Activated CD4-positive, alpha-beta memory T cell treated with anti-CD3 and anti-CD28 coated beads, Interleukin-2, amount 10 ng/mL, durations not matched to agents 7 days and 5 days (primary cell): ENCODE measurements around the gene GFM2. TPM values are rescaled to one million over a fixed set of nuclear protein-coding genes. Genes with fewer than 3 reads are reported as not detected.
"Not testable (repeated sequence)": the region's sequence is repeated elsewhere in the genome, so short reads cannot be mapped to it uniquely, and the experiment has no call there.

Experiments
- CTCF ChIA-PET: fragments of 350-600 bp; sonication (Branson Sonifier 250); formaldehyde crosslinking; loops from one replicate; lab custom pipeline; 2021; ENCODE audit warnings: antibody characterized with exemption, inconsistent platforms; lab: Charles Lee
- POLR2A ChIA-PET: fragments of 350-600 bp; sonication (Branson Sonifier 250); formaldehyde crosslinking; loops from one replicate; lab custom pipeline; 2021; ENCODE audit warnings: antibody characterized with exemption; lab: Charles Lee
- DNase-seq: peaks from one replicate; pipeline ENCODE4 v3.0.0-alpha.2; 2020
- H3K27ac Mint-ChIP-seq: one replicate; pipeline ENCODE4 v1.8.0; 2021; ENCODE audit warnings: mild to moderate bottlenecking, mixed read lengths
- H3K27me3 Mint-ChIP-seq: one replicate; pipeline ENCODE4 v1.8.0; 2021; ENCODE audit warnings: mixed read lengths
- H3K36me3 Mint-ChIP-seq: one replicate; pipeline ENCODE4 v1.8.0; 2021; ENCODE audit warnings: low read depth, mixed read lengths
- H3K4me1 Mint-ChIP-seq: one replicate; pipeline ENCODE4 v1.8.0; 2021; ENCODE audit warnings: mixed read lengths
- H3K4me3 Mint-ChIP-seq: one replicate; pipeline ENCODE4 v1.8.0; 2021; ENCODE audit warnings: mild to moderate bottlenecking, mixed read lengths
- H3K9me3 Mint-ChIP-seq: one replicate; pipeline ENCODE4 v1.8.0; 2021; ENCODE audit warnings: mixed read lengths
- total RNA-seq, 2 experiments: library from RNA; stranded (reverse); gene quantifications; one replicate each; pipeline ENCODE4 v1.2.3, GENCODE V29; 2021

GFM2 gene
- total RNA-seq, 2 experiments from 2014 or later, result 20.8 to 21.5 TPM

GRCh38 chr5:74765929-74766328 is 988 bp downstream of the GFM2 start:
- POLR2A ChIA-PET, result interaction anchor here (1.1 to 1.5 kb wide), 2 partner anchors 466 to 471 kb away, joined by 3 to 5 read pairs; partner anchors contain the start of gene ANKRD31
- peaks cover 48% of the 10 kb centered on the region for H3K4me1 Mint-ChIP-seq

GRCh38 chr5:74765201-74765600 is 1.7 kb downstream of the GFM2 start:
- H3K4me1 Mint-ChIP-seq, result peaks cover 51% of the 10 kb centered on the region
- ChIA-PET CTCF (interaction anchor here (0.7 kb wide), 1 partner anchor 501 kb away, joined by 3 read pairs; no protein-coding TSS in a partner anchor), POLR2A (no interaction called here)
- no peak for DNase-seq
- no peaks in the 10 kb centered on the region for H3K27me3 Mint-ChIP-seq
- peaks cover 36% of the 10 kb centered on the region for H3K36me3 Mint-ChIP-seq
- peak overlapping the region; percentile 16 for H3K27ac Mint-ChIP-seq
- peak overlapping the region; percentile 58 for H3K4me3 Mint-ChIP-seq
- H3K9me3 Mint-ChIP-seq, result no peaks in the 10 kb centered on the region

More at GRCh38 chr5:74765929-74766328, 988 bp downstream of the GFM2 start:
- H3K36me3 Mint-ChIP-seq, result peaks cover 38% of the 10 kb centered on the region
- no peaks in the 10 kb centered on the region for H3K27me3 Mint-ChIP-seq
- DNase-seq, result no peak
- H3K4me3 Mint-ChIP-seq, result peak overlapping the region; percentile 98
- CTCF ChIA-PET, result interaction anchor here (1.0 to 1.9 kb wide), 5 partner anchors 8 to 146 kb away, joined by 3 to 6 read pairs (median 3); no protein-coding TSS in a partner anchor
- H3K27ac Mint-ChIP-seq, result peak overlapping the region; percentile 95
- no peaks in the 10 kb centered on the region for H3K9me3 Mint-ChIP-seq

GRCh38 chr5:74763504-74763903 is 3.4 kb downstream of the GFM2 start:
- Mint-ChIP-seq H3K4me1 (peaks cover 47% of the 10 kb centered on the region), H3K27ac (no peak overlapping the region), H3K9me3 (no peaks in the 10 kb centered on the region), H3K4me3 (no peak overlapping the region), H3K36me3 (peaks cover 32% of the 10 kb centered on the region), H3K27me3 (no peaks in the 10 kb centered on the region)
- ChIA-PET CTCF (interaction anchor here (1.4 kb wide), 2 partner anchors 10 to 155 kb away, joined by 3 read pairs; no protein-coding TSS in a partner anchor), POLR2A (interaction anchor here (1.4 kb wide), 2 partner anchors 8 to 78 kb away, joined by 3 to 4 read pairs; partner anchors contain the start of gene HEXB)
- no peak for DNase-seq

GRCh38 chr5:74762599-74762998 is 4.3 kb downstream of the GFM2 start:
- Mint-ChIP-seq H3K9me3 (no peaks in the 10 kb centered on the region), H3K4me3 (no peak overlapping the region), H3K4me1 (peaks cover 41% of the 10 kb centered on the region), H3K27ac (no peak overlapping the region), H3K27me3 (no peaks in the 10 kb centered on the region), H3K36me3 (peaks cover 38% of the 10 kb centered on the region)
- DNase-seq, result no peak
- ChIA-PET POLR2A (interaction anchor here (1.4 kb wide), 1 partner anchor 9 kb away, joined by 3 read pairs; no protein-coding TSS in a partner anchor), CTCF (interaction anchor here (1.4 kb wide), 1 partner anchor 156 kb away, joined by 3 read pairs; no protein-coding TSS in a partner anchor)

- no peak overlapping the region for H3K27ac Mint-ChIP-seq
- H3K36me3 Mint-ChIP-seq, result peaks cover 35% of the 10 kb centered on the region
- CTCF ChIA-PET, result no interaction called here
- POLR2A ChIA-PET, result no interaction called here
- DNase-seq, result no peak
- H3K9me3 Mint-ChIP-seq, result peaks cover 5% of the 10 kb centered on the region
- H3K4me3 Mint-ChIP-seq, result no peak overlapping the region
- H3K4me1 Mint-ChIP-seq, result peaks cover 31% of the 10 kb centered on the region
- no peaks in the 10 kb centered on the region for H3K27me3 Mint-ChIP-seq
These were observed 5.7 kb downstream of the GFM2 start for GRCh38 chr5:74761241-74761640.

- H3K4me1 Mint-ChIP-seq, H3K4me3 Mint-ChIP-seq, CTCF ChIA-PET, DNase-seq, H3K9me3 Mint-ChIP-seq, POLR2A ChIA-PET, H3K27ac Mint-ChIP-seq, H3K27me3 Mint-ChIP-seq: not testable (repeated sequence)
- peaks cover 52% of the 10 kb centered on the region for H3K36me3 Mint-ChIP-seq
These were observed 18.2 kb downstream of the GFM2 start for GRCh38 chr5:74748742-74749141.

- DNase-seq, result no peak
- H3K27me3 Mint-ChIP-seq, result no peaks in the 10 kb centered on the region
- ChIA-PET CTCF (interaction anchor here (0.6 kb wide), 1 partner anchor 14 kb away, joined by 3 read pairs; no protein-coding TSS in a partner anchor), POLR2A (interaction anchor here (1.5 to 1.8 kb wide), 2 partner anchors 12 to 53 kb away, joined by 3 to 7 read pairs; partner anchors contain the start of gene HEXB)
- H3K36me3 Mint-ChIP-seq, result peaks cover 40% of the 10 kb centered on the region
- no peaks in the 10 kb centered on the region for H3K9me3 Mint-ChIP-seq
- H3K4me1 Mint-ChIP-seq, result no peaks in the 10 kb centered on the region
- no peak overlapping the region for H3K27ac Mint-ChIP-seq
- no peak overlapping the region for H3K4me3 Mint-ChIP-seq
These were observed 28.5 kb downstream of the GFM2 start for GRCh38 chr5:74738406-74738805.

GRCh38 chr5:74736759-74737158 is 30.2 kb downstream of the GFM2 start:
- Mint-ChIP-seq H3K27me3 (no peaks in the 10 kb centered on the region), H3K36me3 (peaks cover 42% of the 10 kb centered on the region), H3K27ac (no peak overlapping the region), H3K9me3 (no peaks in the 10 kb centered on the region), H3K4me3 (no peak overlapping the region), H3K4me1 (no peaks in the 10 kb centered on the region)
- ChIA-PET CTCF (no interaction called here), POLR2A (no interaction called here)
- DNase-seq, result no peak

GRCh38 chr5:74725331-74725730 is 41.6 kb downstream of the GFM2 start:
- ChIA-PET POLR2A (no interaction called here), CTCF (no interaction called here)
- Mint-ChIP-seq H3K4me3 (no peak overlapping the region), H3K27ac (no peak overlapping the region), H3K36me3 (peaks cover 50% of the 10 kb centered on the region), H3K27me3 (no peaks in the 10 kb centered on the region), H3K9me3 (no peaks in the 10 kb centered on the region), H3K4me1 (no peaks in the 10 kb centered on the region)
- no peak for DNase-seq

- Mint-ChIP-seq H3K4me1 (no peaks in the 10 kb centered on the region), H3K4me3 (no peak overlapping the region), H3K27me3 (no peaks in the 10 kb centered on the region), H3K36me3 (peaks cover 60% of the 10 kb centered on the region), H3K9me3 (no peaks in the 10 kb centered on the region), H3K27ac (no peak overlapping the region)
- ChIA-PET POLR2A (no interaction called here), CTCF (no interaction called here)
- DNase-seq, result no peak
These were observed 44.6 kb downstream of the GFM2 start for GRCh38 chr5:74722271-74722670.

GRCh38 chr5:74717596-74717995 is 49.3 kb downstream of the GFM2 start:
- Mint-ChIP-seq H3K9me3 (no peaks in the 10 kb centered on the region), H3K4me1 (peaks cover 1% of the 10 kb centered on the region), H3K36me3 (peaks cover 59% of the 10 kb centered on the region), H3K27me3 (no peaks in the 10 kb centered on the region), H3K27ac (no peak overlapping the region), H3K4me3 (no peak overlapping the region)
- CTCF ChIA-PET, result no interaction called here
- POLR2A ChIA-PET, result no interaction called here
- DNase-seq, result no peak

- POLR2A ChIA-PET, result no interaction called here
- CTCF ChIA-PET, result no interaction called here
- Mint-ChIP-seq H3K9me3 (no peaks in the 10 kb centered on the region), H3K36me3 (peaks cover 38% of the 10 kb centered on the region), H3K4me1 (peaks cover 3% of the 10 kb centered on the region), H3K27ac (no peak overlapping the region), H3K27me3 (no peaks in the 10 kb centered on the region), H3K4me3 (no peak overlapping the region)
- DNase-seq, result no peak
These were observed 73.7 kb downstream of the GFM2 start for GRCh38 chr5:74693191-74693590.

- POLR2A ChIA-PET, result interaction anchor here (1.5 kb wide), 1 partner anchor 46 kb away, joined by 3 read pairs; no protein-coding TSS in a partner anchor
- CTCF ChIA-PET, result interaction anchor here (1.1 kb wide), 1 partner anchor 79 kb away, joined by 3 read pairs; no protein-coding TSS in a partner anchor
These were observed 79.8 kb downstream of the GFM2 start for GRCh38 chr5:74686962-74687751.

More at GRCh38 chr5:74686962-74687751, 79.8 kb downstream of the GFM2 start:
- Mint-ChIP-seq H3K4me3 (peak overlapping the region; percentile 79), H3K27ac (no peak overlapping the region), H3K36me3 (peaks cover 26% of the 10 kb centered on the region), H3K27me3 (peaks cover 4% of the 10 kb centered on the region), H3K9me3 (no peaks in the 10 kb centered on the region), H3K4me1 (peaks cover 26% of the 10 kb centered on the region)
- no peak for DNase-seq
